GM18867 (cell line): ENCODE data around the gene THBD.
A peak's percentile ranks its signal among the peaks of the same experiment; 100 is the strongest.

Source experiments
- ATAC-seq: cut with Tn5 transposase; IDR thresholded peaks from one replicate; pipeline ENCODE4 v1.9.1; 2021; ENCODE audit warnings: mild to moderate bottlenecking, moderate library complexity; ENCODE audit not compliant: unreplicated experiment

Gene THBD, protein sequence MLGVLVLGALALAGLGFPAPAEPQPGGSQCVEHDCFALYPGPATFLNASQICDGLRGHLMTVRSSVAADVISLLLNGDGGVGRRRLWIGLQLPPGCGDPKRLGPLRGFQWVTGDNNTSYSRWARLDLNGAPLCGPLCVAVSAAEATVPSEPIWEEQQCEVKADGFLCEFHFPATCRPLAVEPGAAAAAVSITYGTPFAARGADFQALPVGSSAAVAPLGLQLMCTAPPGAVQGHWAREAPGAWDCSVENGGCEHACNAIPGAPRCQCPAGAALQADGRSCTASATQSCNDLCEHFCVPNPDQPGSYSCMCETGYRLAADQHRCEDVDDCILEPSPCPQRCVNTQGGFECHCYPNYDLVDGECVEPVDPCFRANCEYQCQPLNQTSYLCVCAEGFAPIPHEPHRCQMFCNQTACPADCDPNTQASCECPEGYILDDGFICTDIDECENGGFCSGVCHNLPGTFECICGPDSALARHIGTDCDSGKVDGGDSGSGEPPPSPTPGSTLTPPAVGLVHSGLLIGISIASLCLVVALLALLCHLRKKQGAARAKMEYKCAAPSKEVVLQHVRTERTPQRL

DNA sequence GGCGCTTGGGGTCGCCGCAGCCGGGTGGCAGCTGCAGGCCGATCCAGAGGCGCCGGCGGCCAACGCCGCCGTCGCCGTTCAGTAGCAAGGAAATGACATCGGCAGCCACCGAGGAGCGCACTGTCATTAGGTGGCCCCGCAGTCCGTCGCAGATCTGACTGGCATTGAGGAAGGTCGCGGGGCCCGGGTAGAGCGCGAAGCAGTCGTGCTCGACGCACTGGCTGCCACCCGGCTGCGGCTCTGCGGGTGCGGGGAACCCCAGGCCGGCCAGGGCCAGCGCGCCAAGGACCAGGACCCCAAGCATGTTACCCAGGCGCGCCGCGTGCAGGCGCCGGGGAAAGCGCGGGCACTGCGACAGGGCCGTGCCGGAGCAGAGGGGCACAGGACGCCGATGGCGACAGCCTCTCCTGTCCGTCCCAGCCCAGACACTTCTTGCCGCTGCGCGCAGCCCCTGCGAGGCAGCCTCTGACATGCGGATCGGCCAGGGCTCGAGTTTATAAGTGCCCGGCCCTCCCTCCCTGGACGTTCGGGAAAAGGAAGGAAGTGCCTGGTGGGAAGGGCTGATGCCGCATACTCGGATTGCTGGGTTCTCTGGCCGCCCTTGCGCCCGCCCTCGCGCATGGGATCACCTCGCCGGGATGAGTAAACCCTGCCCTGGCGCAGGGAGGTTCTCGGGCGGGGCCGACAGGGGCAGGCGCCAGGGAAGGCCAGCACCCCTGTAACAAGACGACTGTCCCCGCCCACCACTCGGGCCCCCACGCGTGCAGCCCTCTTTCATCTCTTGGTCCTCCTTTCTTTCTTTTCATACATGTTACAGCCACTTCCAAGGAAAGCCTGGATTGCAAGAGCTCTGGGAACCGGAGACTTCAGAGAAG is at the start of gene THBD:
TSS of gene THBD (minus strand) at position 472 of the 875 bp plus-strand sequence. CDS start at position 304, 168 bp downstream.
- ATAC-seq: no peak

DNA sequence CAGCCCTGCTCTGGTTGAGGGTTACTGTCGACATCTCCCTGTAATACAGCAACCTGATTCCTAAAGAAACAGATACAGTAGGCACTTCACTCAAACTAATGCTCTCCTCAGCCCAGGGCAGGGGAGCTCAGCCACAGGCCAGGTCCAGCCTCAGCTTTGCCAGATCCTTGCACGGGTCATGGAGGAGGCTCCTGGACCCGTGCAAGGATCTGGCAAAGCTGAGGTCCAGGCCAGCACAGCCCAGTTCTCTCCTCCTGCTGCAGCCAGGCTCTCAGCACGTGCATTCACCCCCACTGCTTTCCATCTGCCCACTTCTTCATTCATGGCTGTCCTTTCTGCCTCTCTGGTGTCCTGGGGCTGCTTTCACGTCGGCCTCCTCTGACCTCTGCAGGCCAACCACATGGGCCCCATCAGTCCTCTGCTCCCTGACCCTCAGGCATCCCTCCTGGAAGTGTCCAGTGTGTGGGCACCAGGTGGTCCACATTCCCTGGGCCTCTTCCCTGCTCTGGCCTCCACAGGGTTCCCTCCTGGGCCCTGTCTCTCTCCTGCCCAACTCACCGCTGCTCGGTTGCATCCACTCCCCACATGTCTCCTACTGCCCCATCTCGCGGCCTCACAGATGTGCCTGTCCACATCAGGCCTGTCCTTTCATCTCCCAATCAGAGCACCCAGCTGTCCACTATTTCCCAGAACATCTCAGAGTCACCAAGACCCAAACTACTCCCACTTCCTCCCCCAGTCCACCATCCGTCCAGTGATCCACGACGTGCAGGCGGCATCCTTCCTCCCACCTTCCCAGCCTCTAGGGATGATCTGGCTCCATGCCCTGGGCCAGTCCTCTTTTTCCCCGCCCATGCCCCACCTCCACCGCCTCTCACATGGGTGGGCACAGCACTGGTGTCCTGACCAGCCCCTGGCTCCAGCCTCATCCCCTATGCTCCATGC is 48.4 kb upstream of the THBD start:
- no peak for ATAC-seq

DNA sequence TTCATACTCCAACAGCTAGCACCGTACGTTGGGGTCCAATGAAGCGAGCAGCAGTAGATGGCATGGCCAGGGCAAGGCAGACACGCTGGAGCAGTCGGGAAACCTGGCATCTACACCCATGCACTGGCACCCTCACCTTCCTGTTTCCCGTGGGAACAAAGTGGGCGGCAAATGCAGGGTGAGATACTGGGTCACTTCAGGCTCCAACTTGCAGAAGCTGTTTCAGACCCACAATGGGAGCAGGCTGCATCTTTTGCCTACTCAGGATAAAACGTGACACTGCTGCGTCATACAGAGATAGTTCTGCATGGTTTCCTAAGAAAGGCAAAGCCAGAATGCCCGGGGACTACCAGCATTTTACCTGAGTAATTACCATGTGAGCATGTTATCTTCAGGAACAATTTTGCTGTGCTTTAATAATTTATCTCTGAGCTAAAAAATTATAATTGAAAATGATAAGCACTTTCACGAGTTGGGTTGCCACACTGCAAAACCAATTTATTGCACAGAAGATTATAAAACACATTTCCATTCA is 47.6 kb upstream of the THBD start:
- ATAC-seq: no peak

DNA sequence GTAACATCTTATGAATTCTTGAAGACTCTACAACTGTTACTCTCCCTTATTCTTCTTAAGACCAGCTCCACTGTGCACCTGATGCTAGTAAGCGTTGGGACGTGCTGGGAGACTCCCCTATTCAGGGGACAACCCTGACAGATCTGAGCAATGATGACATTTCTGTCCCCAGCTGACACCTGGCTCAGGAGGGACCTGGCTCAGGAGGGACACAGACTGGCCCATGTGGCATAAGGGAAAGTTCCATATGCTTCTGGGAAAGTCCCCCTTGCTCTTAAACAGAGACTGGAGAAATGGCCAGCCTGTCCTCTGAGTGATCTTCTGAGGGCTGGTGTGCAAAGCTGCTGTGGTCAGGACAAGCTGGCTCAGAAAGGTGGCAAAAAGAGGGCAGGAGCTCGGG is 46.6 kb upstream of the THBD start:
- ATAC-seq: no peak

DNA sequence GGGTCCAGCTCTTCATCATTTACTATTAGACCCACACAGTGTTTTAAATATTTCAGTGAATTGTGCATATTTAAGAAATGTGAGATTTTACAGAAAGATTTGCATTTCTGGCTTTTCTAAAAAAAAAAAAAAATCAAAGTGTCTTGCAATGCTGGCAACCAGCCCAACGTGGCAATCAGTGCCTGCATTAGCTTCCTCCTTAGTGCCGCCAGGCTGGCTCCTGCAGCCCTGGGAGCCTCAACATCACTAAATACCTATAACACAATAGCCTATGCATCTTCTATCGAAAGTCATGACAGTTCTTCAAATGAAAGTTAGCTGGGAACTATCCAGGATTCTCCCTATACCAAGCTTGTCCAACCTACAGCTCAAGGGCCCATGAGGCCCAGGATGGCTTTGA is 46.0 kb upstream of the THBD start:
- ATAC-seq: no peak

DNA sequence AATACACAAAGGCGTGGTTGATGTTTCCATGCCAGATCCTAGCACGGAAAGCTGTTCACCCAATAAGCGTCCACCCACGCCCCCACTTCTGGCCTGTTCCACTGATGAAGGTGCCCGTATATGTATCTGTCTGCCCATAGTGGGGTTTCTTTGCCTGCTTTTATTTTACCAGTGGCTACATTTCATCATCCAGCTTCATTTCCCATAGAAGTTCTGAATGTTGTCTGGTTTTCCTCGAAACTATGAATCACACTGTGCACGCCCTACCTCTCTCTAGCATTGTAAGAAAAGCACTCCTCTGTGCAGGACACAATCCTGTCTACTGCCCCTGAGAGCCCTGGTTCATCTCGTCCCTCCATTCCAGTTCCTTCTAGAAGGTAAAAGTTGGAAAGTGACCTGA is 45.5 kb upstream of the THBD start:
- ATAC-seq: no peak

DNA sequence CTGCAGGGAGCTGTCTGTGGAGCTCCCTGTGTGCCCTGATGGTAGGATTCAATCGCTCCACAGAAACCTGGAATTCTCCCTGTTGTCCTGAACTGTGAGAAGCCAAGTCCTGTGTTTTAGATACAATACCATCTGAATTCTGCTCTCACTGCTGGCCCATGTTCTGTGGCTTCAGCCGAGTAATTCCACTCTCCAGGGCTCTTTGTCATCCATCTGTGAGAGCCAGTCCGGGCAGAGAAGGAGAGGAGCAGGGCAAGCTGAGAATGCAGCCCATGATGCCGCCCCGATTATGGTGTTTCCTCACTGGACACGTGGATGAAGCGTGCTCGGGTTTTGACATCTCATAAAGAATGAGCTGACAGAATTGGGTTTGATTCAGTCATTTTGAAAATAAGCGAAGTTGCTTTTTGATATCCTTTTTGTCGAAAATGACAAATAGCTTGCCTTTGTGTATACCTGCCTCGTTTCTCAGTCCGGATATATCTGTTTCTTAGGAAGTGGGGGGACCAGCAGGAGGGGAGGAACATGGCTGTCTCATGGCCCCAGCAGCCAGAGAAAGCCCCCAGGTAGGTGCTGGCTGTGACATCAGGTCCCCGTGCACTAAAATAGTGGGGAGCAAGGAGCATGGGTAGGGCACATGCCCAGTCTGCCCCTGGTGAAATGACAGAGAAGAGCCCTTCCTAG is 44.9 kb upstream of the THBD start:
- ATAC-seq: no peak

DNA sequence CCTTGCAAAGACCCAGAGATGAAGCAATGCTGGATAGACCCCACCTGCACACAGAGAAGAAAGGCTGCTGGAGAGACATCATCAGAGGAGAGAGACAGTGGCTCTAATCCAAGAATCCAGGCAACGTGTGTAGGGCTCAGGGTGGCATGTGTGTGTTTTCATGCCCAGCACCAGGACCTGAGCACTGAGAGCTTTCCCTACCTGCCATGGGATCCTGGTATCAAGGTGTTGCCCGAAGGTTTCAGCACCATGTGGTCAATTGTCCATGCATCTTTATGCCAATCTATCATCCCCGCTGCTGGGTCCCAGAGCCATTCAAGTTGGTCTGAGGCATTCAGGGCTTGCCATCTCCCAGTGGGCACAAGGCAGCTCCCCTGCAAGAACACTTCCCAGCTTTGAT is 44.1 kb upstream of the THBD start:
- no peak for ATAC-seq

DNA sequence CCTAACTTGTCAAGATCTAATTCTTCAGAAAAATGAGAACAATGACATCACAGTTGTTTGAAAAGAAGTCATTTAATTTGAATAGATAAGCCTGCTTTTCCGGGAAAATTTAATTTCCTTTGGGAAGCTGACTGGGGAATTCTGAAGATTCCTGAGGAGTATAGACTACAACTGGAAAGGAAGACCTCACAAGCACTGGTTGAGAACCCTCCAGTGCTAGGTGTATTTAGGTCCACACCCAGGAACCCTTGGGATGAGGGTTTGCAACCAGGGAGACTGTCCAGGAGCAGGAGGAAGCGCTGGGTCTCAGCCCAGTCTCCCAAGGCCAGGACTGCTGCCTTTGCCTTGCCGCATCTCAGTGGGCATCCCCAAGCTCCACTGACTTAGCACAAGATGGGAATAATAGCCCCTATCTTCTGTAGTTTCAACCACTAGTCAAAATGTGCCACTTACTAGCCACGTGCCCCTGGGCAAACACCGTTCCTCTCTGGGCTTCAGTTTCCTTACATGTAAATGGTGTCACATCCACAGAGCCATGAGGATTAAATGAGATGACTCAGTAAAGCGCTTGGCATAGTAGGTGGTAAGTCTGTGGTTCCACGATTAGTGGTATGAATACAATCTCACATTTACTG is 43.5 kb upstream of the THBD start:
- no peak for ATAC-seq

DNA sequence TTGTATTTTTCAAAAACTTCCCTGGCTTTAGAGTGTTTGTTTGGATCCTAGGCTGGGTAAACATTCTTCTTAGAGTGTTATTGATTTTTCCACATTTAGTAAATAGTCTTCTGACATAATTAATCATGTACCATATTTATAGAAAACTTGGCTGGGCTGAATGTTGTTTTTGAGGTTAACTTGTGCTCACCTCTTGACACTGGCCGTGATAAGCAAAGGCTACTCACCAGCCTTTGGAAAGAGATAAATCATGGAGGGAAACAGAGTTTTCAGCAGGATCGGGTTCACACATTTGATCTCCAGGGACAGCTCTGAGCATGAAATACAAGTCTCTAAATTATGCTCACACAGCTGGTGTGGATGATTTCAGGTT is 42.9 kb upstream of the THBD start:
- ATAC-seq: no peak

DNA sequence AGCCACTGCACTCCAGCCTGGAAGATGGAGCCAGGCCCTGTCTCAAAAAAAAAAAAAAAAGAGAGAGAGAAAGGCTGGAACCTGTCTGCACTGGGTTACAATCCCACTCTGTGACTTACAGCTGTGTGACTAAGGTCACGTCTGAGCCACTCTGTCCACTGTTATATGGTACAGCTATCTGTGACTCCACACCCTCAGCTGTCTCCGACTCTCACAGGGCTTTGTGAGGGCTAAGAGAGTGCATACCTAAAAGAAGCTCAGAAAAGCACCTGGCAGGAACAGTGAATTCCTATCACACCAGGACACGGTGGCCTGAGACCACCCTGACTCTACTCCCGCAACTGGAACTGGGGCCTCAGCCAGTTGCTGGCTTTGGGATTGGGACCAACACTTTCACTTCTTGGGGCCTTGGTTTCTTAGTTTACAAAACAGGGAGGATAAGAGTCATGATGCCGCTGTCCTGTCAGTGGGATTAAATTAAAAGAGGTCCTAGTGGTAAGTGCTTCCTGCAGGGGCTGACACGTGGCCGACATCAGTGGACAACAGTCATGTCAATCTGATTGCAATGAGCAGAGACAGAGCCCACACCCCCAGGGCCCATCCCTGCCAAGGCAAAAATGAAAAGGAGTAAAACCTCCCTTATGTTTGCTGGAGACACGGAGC is 42.4 kb upstream of the THBD start:
- ATAC-seq: no peak

DNA sequence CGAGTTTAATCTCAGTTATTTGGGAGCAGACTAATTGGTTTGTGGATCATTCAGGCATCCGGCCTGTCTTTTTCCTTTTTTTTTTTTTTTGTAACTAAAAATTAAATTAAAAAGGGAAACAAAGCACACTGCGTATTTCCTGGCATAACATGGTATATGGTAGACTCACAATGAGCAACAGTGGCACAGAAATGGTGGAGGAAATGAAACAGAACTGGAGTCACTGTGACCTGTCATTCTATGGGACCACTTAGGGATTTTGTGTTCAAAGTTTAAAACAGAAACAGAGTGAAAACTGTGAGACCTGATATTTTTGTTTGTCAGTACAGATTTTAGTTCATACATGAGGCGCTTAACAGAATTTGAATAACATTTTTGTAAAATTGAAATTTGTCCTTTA is 41.4 kb upstream of the THBD start:
- no peak for ATAC-seq

DNA sequence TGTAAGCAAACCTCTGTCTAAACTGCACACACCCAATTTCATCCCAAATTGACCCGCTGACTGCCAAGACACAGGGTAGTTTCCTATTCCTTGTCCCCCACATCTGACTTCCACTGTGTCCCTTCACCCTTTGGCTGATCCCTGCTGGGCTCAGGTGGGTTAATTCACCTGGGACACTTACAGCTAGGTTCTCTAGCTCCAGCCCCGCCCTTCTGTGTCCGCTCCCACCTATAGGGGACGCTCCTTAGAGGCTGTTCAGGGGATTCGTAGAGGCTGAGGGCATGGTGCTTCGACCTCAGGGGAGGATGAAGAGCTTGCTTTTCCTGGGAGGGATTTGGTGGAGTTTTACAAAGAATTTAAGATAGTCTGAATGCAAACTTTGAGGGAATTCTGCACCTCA is 40.7 kb upstream of the THBD start:
- ATAC-seq: no peak

DNA sequence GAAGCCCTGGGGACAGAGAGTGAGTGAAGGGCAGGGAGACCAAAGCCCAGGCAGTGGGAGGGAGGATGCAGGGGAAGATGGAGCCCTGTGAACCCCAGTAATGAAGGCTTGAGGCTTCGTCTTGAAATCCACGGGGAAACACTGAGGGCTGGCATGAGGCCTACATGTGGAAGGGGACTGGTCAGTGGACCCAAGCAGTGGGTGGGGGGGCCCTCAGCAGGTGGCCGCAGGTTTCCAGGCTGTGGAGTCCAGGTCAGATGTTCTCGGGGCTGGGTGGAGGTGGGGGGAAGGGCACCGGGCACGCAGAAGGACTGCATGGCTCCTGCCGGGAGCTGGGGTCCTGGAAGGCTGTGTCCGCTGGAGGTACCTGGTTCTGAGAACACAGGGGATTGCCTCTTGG is 39.4 kb upstream of the THBD start:
- no peak for ATAC-seq

DNA sequence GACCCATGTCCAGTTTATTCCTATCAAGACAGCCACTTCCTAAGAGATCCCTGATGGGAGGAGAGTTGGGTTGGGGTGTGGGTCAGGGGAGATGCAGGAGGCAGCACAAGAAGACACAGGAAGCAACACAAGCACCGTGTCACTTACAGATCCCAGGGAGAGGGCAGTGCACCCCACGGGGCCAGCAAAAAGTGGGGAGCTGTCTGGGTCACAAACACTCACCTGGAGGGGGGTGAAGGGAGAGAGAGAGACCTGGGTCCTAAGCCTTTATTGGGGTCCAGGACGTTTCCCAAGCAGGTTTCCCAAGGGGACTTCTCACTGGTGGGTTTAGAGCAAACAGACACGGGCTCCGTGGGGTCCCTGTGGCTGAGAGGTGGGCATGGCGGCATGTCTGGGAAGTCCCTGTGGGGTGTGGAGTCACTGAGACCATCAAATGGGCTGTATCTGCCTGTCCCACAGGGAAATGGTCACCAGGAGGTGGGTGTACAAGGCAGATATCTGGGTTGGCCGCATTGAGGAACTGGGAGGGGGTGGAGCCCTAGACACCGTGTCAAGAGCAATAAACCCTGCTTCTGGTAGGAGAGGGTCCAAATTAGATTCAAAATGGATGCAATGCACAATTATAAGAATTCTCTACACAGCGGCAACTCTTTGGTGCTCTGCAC is 38.2 kb upstream of the THBD start:
- no peak for ATAC-seq

DNA sequence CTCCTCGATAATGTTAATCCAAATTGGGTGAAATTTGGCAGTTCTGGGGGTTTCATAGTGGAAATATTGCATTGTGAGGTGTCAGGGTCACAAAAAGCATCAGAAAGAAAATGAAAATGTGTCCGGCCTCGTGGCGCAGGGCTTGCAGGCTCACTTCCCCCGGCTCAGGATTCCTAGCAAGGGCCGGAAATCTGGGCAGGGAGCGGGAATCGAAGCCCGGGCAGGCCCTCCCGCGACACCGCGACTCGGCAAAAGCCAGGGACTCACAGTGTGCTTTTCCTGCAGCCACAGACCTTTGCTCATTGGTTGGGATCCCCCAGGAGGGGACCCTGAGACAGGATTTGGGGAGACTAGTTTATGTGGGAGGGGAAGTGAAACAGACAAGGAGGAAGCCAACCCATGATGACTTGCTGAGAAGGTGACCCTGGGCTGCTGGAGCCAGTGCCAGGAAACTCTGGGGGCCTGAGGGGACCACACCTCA is 37.5 kb upstream of the THBD start:
- ATAC-seq: no peak

DNA sequence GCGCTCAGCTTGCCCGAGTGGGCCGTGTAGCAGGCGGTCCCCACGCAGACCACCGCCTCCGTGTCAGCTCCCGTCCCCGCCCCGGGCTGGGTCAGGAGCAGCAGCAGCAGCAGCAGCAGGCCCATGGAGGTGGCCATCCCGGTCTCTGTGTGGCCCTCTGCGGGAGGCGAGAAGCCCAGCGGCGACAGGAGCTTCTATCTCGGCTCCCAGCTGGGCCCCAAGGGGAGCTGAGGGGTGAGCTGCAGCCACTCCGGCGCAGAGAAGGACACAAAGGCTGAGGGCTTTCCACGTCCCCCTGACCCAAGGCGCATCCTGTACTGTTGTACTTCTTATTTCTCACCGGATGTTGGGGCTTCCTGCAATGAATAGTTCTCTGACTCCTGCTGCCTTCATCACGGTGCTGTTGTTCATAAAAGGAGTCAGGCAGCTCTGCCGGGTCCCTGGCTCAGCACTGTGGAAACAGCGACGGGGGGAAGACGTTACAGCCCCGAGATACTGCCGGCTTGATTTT is 36.6 kb upstream of the THBD start, which contains the start of gene CD93:
TSS of gene CD93 (minus strand) at position 269 of the 511 bp plus-strand sequence. CDS start at position 137, 132 bp downstream.
- peak; percentile 70 for ATAC-seq
